GM18498 (cell line): Measurements from ENCODE around the gene DXO.
"Not testable (repeated sequence)": the region's sequence is repeated elsewhere in the genome, so short reads cannot be mapped to it uniquely, and the experiment has no call there.

Source experiments
- ATAC-seq: cut with Tn5 transposase; IDR thresholded peaks from one replicate; pipeline ENCODE4 v1.9.1; 2021; ENCODE audit warnings: mild to moderate bottlenecking, moderate library complexity; ENCODE audit not compliant: unreplicated experiment

Gene DXO

GRCh38 chr6:31980195-31980876 is 8.4 kb upstream of the DXO start:
- ATAC-seq = not testable (repeated sequence)

DNA sequence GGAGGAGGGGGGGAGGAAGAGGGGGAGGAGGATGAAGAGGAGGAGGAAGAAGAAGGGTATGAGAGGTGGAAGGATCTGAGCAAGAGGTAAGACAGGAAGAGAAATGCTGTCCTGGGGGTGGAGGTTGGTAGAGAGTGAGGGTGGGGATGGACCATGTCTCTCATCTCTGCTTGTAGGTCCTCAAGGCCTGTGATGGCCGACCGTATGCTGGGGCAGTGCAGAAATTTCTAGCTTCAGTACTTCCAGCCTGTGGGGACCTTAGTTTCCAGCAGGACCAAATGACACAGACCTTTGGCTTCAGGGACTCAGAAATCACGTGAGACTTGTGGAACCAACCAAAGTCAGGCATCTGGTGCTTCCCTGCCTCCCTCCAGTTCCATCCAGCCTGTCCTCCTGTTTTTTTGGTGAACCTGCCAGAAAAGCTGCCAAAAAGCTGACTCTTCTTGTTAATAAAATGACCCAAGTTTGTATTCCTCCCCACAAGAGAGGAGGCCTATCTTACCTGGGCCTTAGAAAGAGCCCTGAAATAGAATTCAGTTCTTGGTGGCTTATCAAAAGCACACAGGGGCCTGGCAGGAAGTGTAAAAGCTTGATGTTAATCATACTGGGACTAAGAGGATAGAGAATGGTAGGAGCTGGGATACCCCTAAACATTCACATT is 7.4 kb upstream of the DXO start:
- no peak for ATAC-seq

- no peak for ATAC-seq
Observed at GRCh38 chr6:31978831-31979230, 6.9 kb upstream of the DXO start.

DNA sequence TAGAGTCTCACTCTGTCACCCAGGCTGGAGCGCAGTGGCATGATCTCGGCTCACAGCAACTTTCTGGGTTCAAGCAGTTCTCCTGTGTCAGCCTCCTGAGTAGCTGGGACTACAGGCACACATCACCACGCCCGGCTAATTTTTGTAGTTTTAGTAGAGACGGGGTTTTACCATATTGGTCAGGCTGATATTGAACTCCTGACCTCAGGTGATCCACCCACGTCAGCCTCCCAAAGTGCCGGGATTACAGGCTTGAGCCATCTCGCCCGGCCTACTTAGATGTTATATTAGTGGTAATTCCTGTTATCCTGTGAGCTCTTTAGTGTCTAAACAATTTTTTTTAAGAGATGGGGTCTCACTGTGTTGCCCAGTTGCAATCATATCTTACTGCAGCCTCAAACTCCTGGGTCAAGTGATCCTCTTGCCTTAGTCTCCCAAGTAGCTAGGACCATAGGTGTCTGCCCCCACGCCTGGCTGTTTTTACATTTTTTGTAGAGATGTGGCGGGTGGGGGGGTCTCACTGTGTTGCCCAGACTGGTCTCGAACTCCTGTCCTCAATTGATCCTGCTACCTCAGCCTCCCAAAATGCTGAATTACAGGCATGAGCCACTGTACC is 6.0 kb upstream of the DXO start:
- no peak for ATAC-seq

DNA sequence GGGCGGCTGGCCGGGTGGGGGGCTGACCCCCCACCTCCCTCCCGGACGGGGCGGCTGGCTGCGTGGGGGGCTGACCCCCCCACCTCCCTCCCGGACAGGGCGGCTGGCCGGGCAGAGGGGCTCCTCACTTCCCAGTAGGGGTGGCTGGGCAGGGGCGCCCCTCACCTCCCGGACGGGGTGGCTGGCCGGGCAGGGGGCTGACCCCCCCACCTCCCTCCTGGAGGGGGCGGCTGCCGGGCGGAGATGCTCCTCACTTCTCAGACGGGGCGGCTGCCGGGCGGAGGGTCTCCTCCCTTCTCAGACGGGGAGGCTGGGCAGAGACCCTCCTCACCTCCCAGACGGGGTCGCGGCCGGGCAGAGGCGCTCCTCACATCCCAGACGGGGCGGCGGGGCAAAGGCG is 4.1 kb upstream of the DXO start:
- ATAC-seq = not testable (repeated sequence)

- no peak for ATAC-seq
Observed at GRCh38 chr6:31972709-31973350, 892 bp upstream of the DXO start.

- no peak for ATAC-seq
Observed at GRCh38 chr6:31971279-31971992, 502 bp downstream of the DXO start.

- ATAC-seq = no peak
Observed at GRCh38 chr6:31970604-31971271, 1.2 kb downstream of the DXO start.

DNA sequence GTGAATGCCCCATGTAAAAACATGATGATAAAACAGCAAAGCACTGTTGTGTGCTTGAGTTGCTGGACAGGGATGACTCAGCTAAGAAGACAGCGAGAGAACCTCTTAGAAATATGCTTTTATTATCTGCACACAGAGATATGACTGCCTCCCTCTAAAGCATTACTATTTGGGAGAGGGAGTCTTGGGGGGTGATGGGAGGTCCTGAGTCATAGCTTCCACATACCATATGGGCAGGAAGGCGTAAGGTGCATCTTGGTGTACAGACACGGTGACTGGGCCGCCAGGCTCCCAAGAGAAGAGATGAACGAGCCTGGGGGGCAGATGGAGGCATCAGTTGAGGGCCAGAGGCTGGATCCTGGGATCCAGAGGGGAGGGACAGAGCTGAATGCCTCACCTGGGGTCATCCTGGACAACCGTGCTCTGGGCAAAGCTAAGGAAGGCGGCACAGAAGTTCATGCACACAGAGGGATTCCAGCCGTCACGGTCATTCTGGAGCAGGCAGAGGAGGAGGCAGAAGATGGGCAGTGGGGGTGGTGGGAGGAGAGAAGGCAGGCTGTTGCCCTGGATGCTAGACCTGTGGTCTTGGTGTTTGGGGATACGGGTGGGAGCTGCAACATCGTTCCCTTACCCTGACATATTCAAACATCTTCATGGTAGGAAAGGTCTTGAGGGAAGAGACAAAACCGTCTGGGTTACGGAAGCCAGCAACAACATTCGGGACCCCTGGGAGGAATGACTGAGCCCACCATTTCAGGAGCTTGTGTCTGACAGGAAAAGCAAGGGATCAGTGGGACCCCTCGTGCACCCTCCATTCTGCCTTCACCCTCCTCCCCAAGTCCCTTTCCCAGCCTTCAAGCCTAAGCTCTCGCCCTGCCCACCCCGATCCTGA is 2.0 kb downstream of the DXO start:
- ATAC-seq = no peak

DNA sequence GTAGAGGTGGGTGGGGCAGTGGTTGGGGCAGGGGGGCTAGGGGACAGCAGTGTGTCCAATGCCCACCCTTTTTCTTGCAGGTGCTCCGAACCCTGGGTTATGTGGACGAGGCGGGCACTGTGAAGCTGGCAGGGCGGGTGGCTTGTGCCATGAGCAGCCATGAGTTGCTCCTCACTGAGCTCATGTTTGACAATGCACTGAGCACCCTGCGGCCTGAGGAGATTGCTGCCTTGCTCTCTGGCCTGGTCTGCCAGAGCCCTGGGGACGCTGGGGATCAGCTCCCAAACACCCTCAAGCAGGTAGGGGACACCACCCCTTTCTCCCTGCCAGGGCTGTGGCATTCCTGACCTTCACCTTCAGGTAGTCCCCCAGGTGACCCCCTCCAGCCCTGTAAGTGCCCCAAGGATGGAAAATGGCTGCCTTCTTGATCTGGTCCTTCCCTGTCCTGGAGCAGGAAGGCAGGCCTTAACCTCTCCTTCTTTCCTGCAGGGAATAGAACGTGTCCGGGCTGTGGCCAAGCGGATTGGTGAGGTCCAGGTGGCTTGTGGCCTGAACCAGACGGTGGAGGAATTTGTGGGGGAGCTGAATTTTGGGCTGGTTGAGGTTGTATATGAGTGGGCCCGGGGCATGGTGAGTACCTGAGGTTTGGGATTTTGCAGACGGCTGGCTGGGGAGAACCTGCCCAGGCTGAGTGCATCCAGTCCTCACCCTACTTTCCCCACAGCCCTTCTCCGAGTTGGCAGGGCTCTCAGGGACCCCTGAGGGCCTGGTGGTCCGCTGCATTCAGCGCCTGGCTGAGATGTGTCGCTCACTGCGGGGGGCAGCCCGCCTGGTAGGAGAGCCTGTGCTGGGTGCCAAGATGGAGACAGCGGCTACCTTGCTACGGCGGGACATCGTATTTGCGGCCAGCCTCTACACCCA is 2.9 kb downstream of the DXO start:
- no peak for ATAC-seq

GRCh38 chr6:31968326-31968725 is 3.6 kb downstream of the DXO start:
- no peak for ATAC-seq

DNA sequence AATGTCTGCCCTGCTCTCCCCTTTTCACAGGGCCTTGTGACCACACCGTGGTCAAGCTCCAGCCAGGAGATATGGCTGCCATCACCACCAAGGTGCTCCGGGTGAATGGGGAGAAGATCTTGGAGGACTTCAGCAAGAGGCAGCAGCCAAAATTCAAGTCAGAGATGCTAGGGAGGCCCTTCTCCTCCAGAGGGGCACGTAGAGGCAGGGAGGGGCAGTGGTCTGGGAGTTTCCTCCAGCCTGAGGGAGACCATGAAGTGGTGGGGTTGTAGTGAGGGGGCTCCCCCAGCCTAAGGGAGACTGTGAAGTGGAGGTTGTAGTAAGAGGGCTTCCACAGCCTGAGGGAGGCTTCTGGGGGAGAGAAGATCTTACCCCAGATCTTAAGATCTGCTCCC is 4.0 kb downstream of the DXO start:
- ATAC-seq = no peak

- no peak for ATAC-seq
Observed at GRCh38 chr6:31966997-31967925, 4.7 kb downstream of the DXO start.

- ATAC-seq = no peak
Observed at GRCh38 chr6:31966506-31966905, 5.4 kb downstream of the DXO start.

GRCh38 chr6:31965700-31966099 is 6.2 kb downstream of the DXO start:
- no peak for ATAC-seq

DNA sequence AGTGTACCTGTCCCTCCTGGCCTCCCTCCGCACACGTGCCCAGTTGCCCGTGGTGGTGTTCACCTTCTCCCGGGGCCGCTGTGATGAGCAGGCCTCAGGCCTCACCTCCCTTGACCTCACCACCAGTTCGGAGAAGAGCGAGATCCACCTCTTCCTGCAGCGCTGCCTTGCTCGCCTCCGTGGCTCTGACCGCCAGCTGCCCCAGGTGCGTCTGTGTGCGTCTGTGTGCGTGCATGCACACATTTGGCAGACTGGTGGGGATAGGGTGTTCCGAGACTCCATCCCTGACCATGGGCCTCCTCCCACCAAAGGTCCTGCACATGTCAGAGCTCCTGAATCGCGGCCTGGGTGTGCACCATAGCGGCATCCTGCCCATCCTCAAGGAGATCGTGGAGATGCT is 8.0 kb downstream of the DXO start:
- no peak for ATAC-seq

GRCh38 chr6:31961616-31962015 is 10.3 kb downstream of the DXO start:
- ATAC-seq = no peak
